ENCODE measurements around the gene CCDC93.
A peak's percentile ranks its signal among the peaks of the same experiment; 100 is the strongest.

The CCDC93 gene

DNA sequence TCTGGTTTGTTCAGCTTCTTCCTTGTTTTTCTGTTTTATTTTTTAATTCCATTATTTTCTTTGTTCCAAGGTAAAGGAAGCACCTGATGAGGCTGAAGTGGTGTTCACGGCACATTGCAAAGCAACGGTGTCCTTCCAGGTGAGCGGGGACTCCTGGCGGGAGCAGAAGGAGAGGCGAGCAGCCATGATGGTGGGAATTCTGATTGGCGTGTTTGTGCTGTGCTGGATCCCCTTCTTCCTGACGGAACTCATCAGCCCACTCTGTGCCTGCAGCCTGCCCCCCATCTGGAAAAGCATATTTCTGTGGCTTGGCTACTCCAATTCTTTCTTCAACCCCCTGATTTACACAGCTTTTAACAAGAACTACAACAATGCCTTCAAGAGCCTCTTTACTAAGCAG, 110.9 kb downstream of the CCDC93 start:
- H3K4me3 ChIP-seq (ENCODE audit: low read depth, low read length): no peak overlapping the region
- DNase-seq (ENCODE audit: low read depth): no peak
- TF ChIP-seq, protein P1, sequence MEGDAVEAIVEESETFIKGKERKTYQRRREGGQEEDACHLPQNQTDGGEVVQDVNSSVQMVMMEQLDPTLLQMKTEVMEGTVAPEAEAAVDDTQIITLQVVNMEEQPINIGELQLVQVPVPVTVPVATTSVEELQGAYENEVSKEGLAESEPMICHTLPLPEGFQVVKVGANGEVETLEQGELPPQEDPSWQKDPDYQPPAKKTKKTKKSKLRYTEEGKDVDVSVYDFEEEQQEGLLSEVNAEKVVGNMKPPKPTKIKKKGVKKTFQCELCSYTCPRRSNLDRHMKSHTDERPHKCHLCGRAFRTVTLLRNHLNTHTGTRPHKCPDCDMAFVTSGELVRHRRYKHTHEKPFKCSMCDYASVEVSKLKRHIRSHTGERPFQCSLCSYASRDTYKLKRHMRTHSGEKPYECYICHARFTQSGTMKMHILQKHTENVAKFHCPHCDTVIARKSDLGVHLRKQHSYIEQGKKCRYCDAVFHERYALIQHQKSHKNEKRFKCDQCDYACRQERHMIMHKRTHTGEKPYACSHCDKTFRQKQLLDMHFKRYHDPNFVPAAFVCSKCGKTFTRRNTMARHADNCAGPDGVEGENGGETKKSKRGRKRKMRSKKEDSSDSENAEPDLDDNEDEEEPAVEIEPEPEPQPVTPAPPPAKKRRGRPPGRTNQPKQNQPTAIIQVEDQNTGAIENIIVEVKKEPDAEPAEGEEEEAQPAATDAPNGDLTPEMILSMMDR (IDR thresholded peaks at IDR 0.05; ENCODE audit: insufficient read depth, low read depth, low read length, missing control alignments): no peak

DNA sequence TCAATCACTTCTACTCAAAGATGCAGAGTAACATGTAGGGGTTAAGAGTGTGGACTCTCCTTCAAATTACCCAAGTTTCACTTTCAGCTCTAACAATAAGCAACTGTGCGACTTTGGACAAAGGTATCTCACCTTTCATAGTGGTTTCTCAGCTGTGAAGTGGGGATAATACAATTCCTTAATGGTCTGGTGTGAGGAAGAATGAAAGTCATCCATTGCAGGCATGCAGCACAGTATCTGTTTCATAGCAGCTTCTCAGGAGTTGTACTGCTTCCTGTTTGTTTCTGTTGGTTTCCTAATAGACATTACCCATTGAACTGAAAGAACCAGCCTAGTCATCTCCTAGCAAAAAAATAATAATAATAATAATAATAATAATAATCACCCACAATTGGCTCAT, 125.0 kb downstream of the CCDC93 start:
- TF ChIP-seq, protein P1 (IDR thresholded peaks at IDR 0.05; ENCODE audit: insufficient read depth, low read depth, low read length, missing control alignments): no peak
- H3K4me3 ChIP-seq (ENCODE audit: low read depth, low read length): no peak overlapping the region
- DNase-seq (ENCODE audit: low read depth): peak; percentile 5

DNA sequence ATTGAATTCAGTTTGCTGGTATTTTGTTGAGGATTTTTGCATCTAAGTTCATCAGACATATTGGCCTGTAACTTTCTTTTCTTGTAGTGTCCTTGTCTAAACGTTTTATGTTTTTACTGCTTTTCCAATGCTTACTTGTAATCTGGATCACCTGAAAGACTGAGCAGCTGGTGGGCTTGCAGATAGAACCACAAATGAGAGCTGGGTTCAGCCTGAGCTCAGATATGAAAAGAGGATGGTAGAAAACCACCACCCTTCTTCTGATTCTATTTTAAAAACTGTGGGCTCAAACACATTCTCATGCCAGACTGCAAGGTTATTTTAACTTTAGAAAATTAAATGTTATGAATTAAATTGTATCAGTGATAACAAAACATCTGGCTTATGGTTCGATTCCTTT, 128.6 kb downstream of the CCDC93 start:
- TF ChIP-seq, protein P1 (IDR thresholded peaks at IDR 0.05; ENCODE audit: insufficient read depth, low read depth, low read length, missing control alignments): no peak
- no peak for DNase-seq (ENCODE audit: low read depth)
- no peak overlapping the region for H3K4me3 ChIP-seq (ENCODE audit: low read depth, low read length)

DNA sequence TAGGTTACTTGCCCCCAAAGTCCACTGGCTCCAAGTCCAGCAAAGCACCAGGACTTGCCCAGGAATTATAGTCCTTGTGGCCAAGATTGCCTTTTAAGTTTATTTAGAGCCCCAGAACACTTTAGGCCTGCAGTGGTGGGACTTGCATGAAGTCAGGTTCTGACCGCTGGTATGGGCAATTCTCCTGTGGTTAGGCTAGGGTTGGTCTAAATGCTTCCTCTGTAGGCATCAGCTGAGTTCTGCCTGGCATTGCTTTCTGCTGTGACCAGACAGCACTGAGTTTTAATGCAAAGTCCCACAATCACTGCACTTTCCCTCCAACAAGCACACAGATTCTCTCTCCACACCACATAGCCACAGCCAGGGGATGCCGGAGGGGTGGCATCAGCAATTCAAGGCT, 134.9 kb downstream of the CCDC93 start:
- DNase-seq (ENCODE audit: low read depth): no peak
- TF ChIP-seq, protein P1 (IDR thresholded peaks at IDR 0.05; ENCODE audit: insufficient read depth, low read depth, low read length, missing control alignments): no peak
- H3K4me3 ChIP-seq (ENCODE audit: low read depth, low read length): no peak overlapping the region

DNA sequence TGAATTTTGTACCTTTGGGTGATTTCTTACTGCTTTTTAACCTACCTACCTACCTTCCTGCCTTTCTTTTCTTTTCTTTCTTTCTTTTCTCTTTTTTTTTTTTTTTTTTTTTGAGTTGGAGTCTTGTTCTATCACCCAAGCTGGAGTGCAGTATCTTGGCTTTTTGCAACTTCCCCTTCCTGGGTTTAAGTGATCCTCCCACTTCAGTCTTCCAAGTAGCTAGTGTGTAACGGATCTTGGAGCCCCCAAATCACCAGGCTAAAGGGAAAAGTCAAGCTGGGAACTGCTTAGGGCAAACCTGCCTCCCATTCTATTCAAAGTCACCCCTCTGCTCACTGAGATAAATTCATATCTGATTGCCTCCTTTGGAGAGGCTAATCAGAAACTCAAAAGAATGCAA, 138.1 kb downstream of the CCDC93 start:
- TF ChIP-seq, protein P1 (IDR thresholded peaks at IDR 0.05; ENCODE audit: insufficient read depth, low read depth, low read length, missing control alignments): no peak

More for the DNA sequence above, 138.1 kb downstream of the CCDC93 start:
- no peak for DNase-seq (ENCODE audit: low read depth)
- H3K4me3 ChIP-seq (ENCODE audit: low read depth, low read length): no peak overlapping the region
